Type B pancreatic cell (in vitro differentiated cells): ENCODE data around the gene FGFR1OP2. TPM values are rescaled to one million over a fixed set of nuclear protein-coding genes. Genes with fewer than 3 reads are reported as not detected.

Source experiments
- DNase-seq: peaks from one replicate; pipeline ENCODE4 v3.0.0; 2021; ENCODE audit warnings: mixed read lengths; ENCODE audit not compliant: unreplicated experiment; ENCODE audit errors: extremely low spot score
- H3K27ac Mint-ChIP-seq: 2 replicates; pipeline ENCODE4 v1.8.0; 2021; ENCODE audit warnings: mild to moderate bottlenecking, mixed read lengths
- H3K27me3 Mint-ChIP-seq: 2 replicates; pipeline ENCODE4 v1.8.0; 2021; ENCODE audit warnings: mixed read lengths
- H3K36me3 Mint-ChIP-seq: 2 replicates; pipeline ENCODE4 v1.8.0; 2021; ENCODE audit warnings: mixed read lengths
- H3K4me1 Mint-ChIP-seq: one replicate; pipeline ENCODE4 v1.8.0; 2021; ENCODE audit warnings: mixed read lengths; ENCODE audit not compliant: unreplicated experiment
- H3K4me3 Mint-ChIP-seq: 2 replicates; pipeline ENCODE4 v1.8.0; 2021; ENCODE audit warnings: mild to moderate bottlenecking, mixed read lengths
- H3K9me3 Mint-ChIP-seq: 2 replicates; pipeline ENCODE4 v1.8.0; 2021; ENCODE audit warnings: mixed read lengths
- total RNA-seq: library from RNA; stranded (reverse); gene quantifications from 2 replicates; pipeline ENCODE4 v1.2.1, GENCODE V29; 2021; ENCODE audit warnings: low replicate concordance
- TF ChIP-seq, protein P1 (sequence below): fragments of 200-600 bp; sonication (generic); conservative IDR thresholded peaks from 2 replicates; pipeline ENCODE4 v1.5.0; 2021; ENCODE audit warnings: antibody characterized with exemption, mild to moderate bottlenecking

The FGFR1OP2 gene
- total RNA-seq, 1 donor from 2014 or later = 46.9 TPM

DNA sequence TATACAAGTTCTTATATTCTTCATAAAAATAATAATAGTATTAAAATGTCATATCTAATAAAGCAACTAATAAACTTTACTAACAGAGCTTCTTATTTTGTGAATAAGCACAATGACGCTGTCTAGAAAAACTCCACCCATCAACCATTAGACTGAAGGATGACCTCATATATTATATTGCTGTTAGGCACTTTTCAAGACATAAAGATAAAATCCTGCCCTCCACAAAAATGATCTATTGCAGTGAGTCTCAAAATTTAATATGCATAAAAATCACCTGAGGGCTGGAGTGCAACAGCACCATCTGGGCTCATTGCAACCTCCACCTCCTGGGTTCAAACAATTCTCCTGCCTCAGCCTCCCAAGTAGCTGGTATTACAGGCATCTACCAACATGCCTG lies 55.8 kb downstream of the FGFR1OP2 start:
- Mint-ChIP-seq H3K9me3 (no peaks in the 10 kb centered on the region), H3K27me3 (no peaks in the 10 kb centered on the region), H3K36me3 (peaks cover 50% of the 10 kb centered on the region), H3K27ac (no peak overlapping the region), H3K4me3 (no peak overlapping the region), H3K4me1 (no peaks in the 10 kb centered on the region)
- TF ChIP-seq, protein P1, sequence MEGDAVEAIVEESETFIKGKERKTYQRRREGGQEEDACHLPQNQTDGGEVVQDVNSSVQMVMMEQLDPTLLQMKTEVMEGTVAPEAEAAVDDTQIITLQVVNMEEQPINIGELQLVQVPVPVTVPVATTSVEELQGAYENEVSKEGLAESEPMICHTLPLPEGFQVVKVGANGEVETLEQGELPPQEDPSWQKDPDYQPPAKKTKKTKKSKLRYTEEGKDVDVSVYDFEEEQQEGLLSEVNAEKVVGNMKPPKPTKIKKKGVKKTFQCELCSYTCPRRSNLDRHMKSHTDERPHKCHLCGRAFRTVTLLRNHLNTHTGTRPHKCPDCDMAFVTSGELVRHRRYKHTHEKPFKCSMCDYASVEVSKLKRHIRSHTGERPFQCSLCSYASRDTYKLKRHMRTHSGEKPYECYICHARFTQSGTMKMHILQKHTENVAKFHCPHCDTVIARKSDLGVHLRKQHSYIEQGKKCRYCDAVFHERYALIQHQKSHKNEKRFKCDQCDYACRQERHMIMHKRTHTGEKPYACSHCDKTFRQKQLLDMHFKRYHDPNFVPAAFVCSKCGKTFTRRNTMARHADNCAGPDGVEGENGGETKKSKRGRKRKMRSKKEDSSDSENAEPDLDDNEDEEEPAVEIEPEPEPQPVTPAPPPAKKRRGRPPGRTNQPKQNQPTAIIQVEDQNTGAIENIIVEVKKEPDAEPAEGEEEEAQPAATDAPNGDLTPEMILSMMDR = no peak
- DNase-seq = no peak

DNA sequence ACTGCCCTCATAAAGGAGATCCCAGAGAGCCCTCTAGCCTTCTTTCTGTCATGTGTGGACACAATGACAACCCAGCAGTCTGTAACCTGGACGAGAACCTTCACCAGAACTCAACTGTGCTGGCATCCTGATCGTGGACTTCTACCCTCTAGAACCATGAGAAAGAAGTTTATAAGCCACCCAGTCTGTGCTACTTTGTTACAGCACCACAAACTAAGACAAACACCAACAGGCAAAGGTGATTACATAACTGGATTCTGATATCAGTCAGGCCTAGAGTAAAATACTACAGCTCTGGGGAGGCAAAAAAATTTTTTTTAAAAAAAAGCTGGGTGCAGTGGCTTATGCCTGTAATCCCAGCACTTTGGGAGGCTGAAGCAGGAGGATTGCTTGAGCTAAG lies 57.4 kb downstream of the FGFR1OP2 start:
- DNase-seq = no peak
- H3K9me3 Mint-ChIP-seq = no peaks in the 10 kb centered on the region
- H3K36me3 Mint-ChIP-seq = peaks cover 47% of the 10 kb centered on the region
- H3K4me1 Mint-ChIP-seq = no peaks in the 10 kb centered on the region
- H3K27ac Mint-ChIP-seq = no peak overlapping the region
- H3K27me3 Mint-ChIP-seq = no peaks in the 10 kb centered on the region
- H3K4me3 Mint-ChIP-seq = no peak overlapping the region
- TF ChIP-seq, protein P1 = no peak

GRCh38 chr12:26997003-26997402 lies 58.7 kb downstream of the FGFR1OP2 start:
- H3K27ac Mint-ChIP-seq = no peak overlapping the region
- no peaks in the 10 kb centered on the region for H3K9me3 Mint-ChIP-seq
- no peaks in the 10 kb centered on the region for H3K4me1 Mint-ChIP-seq
- no peak overlapping the region for H3K4me3 Mint-ChIP-seq
- no peak for DNase-seq
- TF ChIP-seq, protein P1 = no peak
- no peaks in the 10 kb centered on the region for H3K27me3 Mint-ChIP-seq
- peaks cover 50% of the 10 kb centered on the region for H3K36me3 Mint-ChIP-seq

- no peak for DNase-seq
- H3K27ac Mint-ChIP-seq = no peak overlapping the region
- H3K9me3 Mint-ChIP-seq = no peaks in the 10 kb centered on the region
- TF ChIP-seq, protein P1 = no peak
- no peak overlapping the region for H3K4me3 Mint-ChIP-seq
- no peaks in the 10 kb centered on the region for H3K4me1 Mint-ChIP-seq
- peaks cover 41% of the 10 kb centered on the region for H3K36me3 Mint-ChIP-seq
- H3K27me3 Mint-ChIP-seq = no peaks in the 10 kb centered on the region
Observed at GRCh38 chr12:27000961-27001360, 62.7 kb downstream of the FGFR1OP2 start.

- no peaks in the 10 kb centered on the region for H3K9me3 Mint-ChIP-seq
- peaks cover 38% of the 10 kb centered on the region for H3K36me3 Mint-ChIP-seq
- DNase-seq = no peak
- no peak overlapping the region for H3K27ac Mint-ChIP-seq
- TF ChIP-seq, protein P1 = no peak
- no peaks in the 10 kb centered on the region for H3K4me1 Mint-ChIP-seq
- no peak overlapping the region for H3K4me3 Mint-ChIP-seq
- H3K27me3 Mint-ChIP-seq = no peaks in the 10 kb centered on the region
Observed at GRCh38 chr12:27001663-27002062, 63.4 kb downstream of the FGFR1OP2 start.

- TF ChIP-seq, protein P1 = no peak
- Mint-ChIP-seq H3K36me3 (peaks cover 38% of the 10 kb centered on the region), H3K4me3 (no peak overlapping the region), H3K27ac (no peak overlapping the region), H3K27me3 (no peaks in the 10 kb centered on the region), H3K9me3 (no peaks in the 10 kb centered on the region), H3K4me1 (no peaks in the 10 kb centered on the region)
- DNase-seq = no peak
Observed at GRCh38 chr12:27002141-27002540, 63.9 kb downstream of the FGFR1OP2 start.
